Astrocyte of the spinal cord (primary cell): ENCODE results near the gene CYTH1.

Experiments used
- DNase-seq: peaks from one replicate; pipeline ENCODE4 v3.0.0; 2011; ENCODE audit warnings: low read depth, low spot score
- H3K4me3 ChIP-seq: 2 replicates; pipeline ENCODE4 v1.5.1; 2011; ENCODE audit warnings: low read depth, mild to moderate bottlenecking, low read length, moderate library complexity
- CTCF ChIP-seq: IDR thresholded peaks from 2 replicates; pipeline ENCODE4 v1.5.1; 2012; ENCODE audit warnings: low read depth, mild to moderate bottlenecking, low read length, inconsistent platforms
- in situ Hi-C: cut with HindIII; loops from 2 replicates; pipeline ENCODE4 v1.10.0; 2017; ENCODE audit warnings: low sequenced_read_pairs

CYTH1 gene

GRCh38 chr17:78654325-78654724 lies 127.7 kb downstream of the CYTH1 start:
- no peak for TF ChIP-seq CTCF
- H3K4me3 ChIP-seq, result no peak overlapping the region
- no peak for DNase-seq
- in situ Hi-C loops, result no loop called here

- in situ Hi-C loops, result no loop called here
These were observed 128.7 kb downstream of the CYTH1 start for GRCh38 chr17:78653382-78653781.

GRCh38 chr17:78652913-78653312 lies 129.2 kb downstream of the CYTH1 start:
- no peak overlapping the region for H3K4me3 ChIP-seq
- no peak for DNase-seq
- in situ Hi-C loops, result no loop called here
- no peak for TF ChIP-seq CTCF

More at GRCh38 chr17:78653382-78653781, 128.7 kb downstream of the CYTH1 start:
- no peak for TF ChIP-seq CTCF
- peak; percentile 61 for DNase-seq
- no peak overlapping the region for H3K4me3 ChIP-seq

GRCh38 chr17:78652024-78652423 lies 130.0 kb downstream of the CYTH1 start:
- no peak overlapping the region for H3K4me3 ChIP-seq
- no peak for DNase-seq
- in situ Hi-C loops, result no loop called here
- no peak for TF ChIP-seq CTCF

GRCh38 chr17:78651554-78651953 lies 130.5 kb downstream of the CYTH1 start:
- peak; percentile 15 for DNase-seq
- no peak for TF ChIP-seq CTCF
- H3K4me3 ChIP-seq, result no peak overlapping the region
- in situ Hi-C loops, result no loop called here

- in situ Hi-C loops, result no loop called here
- no peak overlapping the region for H3K4me3 ChIP-seq
- no peak for DNase-seq
- TF ChIP-seq CTCF, result no peak
These were observed 131.9 kb downstream of the CYTH1 start for GRCh38 chr17:78650093-78650715.
